MM.1S (cell line): Measurements from ENCODE around the gene PTGES.

ENCODE experiments used
- CTCF ChIP-seq: fragments of 300-600 bp; sonication (generic); IDR thresholded peaks from 2 replicates; pipeline ENCODE4 v1.5.1; 2016; ENCODE audit warnings: antibody characterized with exemption, low read length, mixed read lengths
- EZH2 ChIP-seq: fragments of 300-600 bp; sonication (generic); optimal IDR thresholded peaks from 2 replicates; pipeline ENCODE3; 2017; ENCODE audit warnings: low read depth, mild to moderate bottlenecking, antibody characterized with exemption, low read length, mixed read lengths
- EZH2phosphoT487 ChIP-seq: fragments of 300-600 bp; sonication (generic); IDR thresholded peaks from 2 replicates; pipeline ENCODE4 v1.6.1; 2018; ENCODE audit warnings: antibody characterized with exemption, low read length

- TF ChIP-seq CTCF (no peak), EZH2 (no peak), EZH2phosphoT487 (no peak)
Measured at GRCh38 chr9:129745200-129745599, 7.6 kb downstream of the PTGES start.
